Embryonic facial prominence (tissue), 1 donor: ENCODE measurements around the gene FGFBP1.
"Not testable (repeated sequence)": the region's sequence is repeated elsewhere in the genome, so short reads cannot be mapped to it uniquely, and the experiment has no call there.

Source experiments
- DNase-seq: peaks from one replicate; pipeline ENCODE4 v3.0.0-alpha.2; 2016; ENCODE audit errors: extremely low spot score

FGFBP1 gene

DNA sequence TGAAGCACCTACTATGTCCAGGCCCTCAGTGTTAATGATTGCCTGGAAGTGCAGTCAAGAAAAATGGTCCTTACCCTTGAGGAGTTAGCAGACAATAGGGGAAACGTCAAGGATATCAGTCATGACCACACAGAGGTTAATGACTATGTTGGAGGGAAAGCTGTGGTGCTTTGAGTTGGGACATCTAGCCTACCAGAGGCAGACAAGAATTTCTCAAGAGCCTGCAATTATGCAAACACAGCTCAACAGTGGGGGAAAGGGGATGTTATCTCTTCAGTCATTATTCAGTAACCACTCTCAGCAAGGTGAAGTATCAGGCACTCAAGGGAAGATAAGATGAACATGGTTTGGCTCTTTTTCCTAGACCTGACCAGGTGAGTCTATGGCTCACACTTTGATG lies 7.0 kb upstream of the FGFBP1 start:
- DNase-seq, result no peak

DNA sequence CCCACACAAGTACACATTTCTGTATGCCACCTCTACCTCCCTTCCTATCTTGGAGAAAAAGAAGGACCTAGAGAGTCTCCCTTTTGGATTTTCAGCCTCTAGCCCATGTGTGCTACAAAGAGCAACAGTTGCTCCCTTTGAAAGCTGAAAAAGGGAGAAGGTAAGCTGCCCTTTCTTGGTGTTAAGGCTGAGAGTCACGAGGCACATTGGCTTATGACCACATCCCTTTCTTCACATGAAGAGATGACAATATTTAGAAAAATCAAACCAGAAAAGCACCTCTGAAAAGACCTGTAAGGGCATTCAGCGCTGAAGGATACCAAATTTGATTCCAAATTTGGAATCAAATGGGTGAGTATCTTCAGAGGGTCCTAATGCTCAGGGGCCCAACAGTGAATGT lies 6.4 kb upstream of the FGFBP1 start:
- DNase-seq, result no peak

DNA sequence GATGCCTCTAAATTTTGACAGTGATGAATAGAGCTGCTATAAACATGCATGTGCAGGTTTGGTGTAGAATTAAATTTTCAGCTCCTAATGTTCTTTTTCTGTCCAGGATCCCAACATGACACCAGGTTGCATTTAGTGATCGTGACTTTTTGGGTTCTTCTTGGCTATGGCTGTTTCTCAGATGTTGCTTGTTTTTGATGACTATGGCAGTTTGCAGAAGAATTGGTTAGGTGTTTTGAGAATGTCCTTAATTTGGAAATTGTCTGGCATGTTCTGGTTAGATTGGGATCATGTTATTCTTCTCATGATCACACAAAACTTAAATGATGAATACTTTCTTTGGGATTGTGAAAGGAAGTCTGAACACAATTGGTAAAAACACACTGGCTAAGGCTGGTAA lies 3.7 kb upstream of the FGFBP1 start:
- no peak for DNase-seq

GRCh38 chr4:15938182-15938581 lies 358 bp downstream of the FGFBP1 start:
- no peak for DNase-seq

- DNase-seq, result no peak
These were observed 2.0 kb downstream of the FGFBP1 start for GRCh38 chr4:15936495-15936894.

GRCh38 chr4:15935504-15936402 lies 2.8 kb downstream of the FGFBP1 start:
- DNase-seq, result no peak

DNA sequence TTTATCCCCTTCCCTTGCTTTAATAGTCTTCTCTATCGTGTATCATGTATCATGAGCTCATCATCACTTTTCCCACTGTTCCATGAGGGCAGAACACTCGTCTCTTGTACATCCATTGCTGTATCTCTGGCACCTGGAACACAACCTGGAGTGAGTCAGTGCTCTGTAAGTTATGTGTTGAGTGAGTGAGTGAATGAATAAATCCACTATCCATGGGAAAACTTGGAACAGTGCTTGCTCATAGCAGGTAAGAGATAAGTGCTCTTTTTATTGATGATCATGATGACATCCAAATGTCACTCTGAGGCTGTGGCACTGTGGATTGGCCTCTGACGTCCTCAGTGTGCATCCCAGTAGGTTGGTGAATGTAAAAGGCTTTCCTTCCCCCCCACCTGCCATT lies 4.3 kb downstream of the FGFBP1 start:
- no peak for DNase-seq

DNA sequence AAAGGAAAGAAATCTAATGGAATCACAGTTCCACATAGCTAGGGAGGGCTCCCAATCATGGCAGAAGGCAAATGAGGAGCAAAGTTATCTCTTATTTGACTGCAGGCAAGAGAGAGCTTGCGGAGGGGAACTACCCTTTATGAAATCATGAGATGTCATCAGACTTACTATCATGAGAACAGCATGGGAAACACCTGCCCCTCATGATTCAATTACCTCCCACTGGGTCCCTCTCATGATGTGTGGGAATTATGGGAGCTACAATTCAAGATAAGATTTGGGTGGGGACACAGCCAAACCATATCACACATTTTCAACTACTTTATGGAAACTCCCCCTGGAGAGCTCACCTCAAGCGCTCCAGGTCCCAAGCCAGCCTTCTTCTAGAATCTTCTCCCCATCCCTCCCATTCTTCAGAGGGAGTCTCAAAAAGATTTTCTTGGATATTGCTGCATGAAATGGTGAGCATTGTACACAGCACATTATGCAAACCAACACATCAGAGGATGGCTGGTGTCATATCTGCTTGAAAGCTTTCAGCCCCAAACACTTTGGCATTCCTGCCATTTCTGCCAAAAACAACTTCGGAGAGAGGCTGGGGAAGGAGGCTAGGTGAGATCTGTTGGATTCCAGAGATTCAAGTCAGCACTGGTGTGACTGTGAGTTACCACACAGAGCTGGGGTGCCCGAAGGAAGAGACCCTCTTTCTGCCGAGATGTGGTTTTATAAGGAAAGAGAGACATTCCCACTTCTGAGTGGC lies 6.9 kb downstream of the FGFBP1 start:
- no peak for DNase-seq

- no peak for DNase-seq
These were observed 8.2 kb downstream of the FGFBP1 start for GRCh38 chr4:15930314-15930713.

GRCh38 chr4:15929540-15929939 lies 9.0 kb downstream of the FGFBP1 start:
- DNase-seq, result no peak

GRCh38 chr4:15928883-15929282 lies 9.7 kb downstream of the FGFBP1 start:
- no peak for DNase-seq

DNA sequence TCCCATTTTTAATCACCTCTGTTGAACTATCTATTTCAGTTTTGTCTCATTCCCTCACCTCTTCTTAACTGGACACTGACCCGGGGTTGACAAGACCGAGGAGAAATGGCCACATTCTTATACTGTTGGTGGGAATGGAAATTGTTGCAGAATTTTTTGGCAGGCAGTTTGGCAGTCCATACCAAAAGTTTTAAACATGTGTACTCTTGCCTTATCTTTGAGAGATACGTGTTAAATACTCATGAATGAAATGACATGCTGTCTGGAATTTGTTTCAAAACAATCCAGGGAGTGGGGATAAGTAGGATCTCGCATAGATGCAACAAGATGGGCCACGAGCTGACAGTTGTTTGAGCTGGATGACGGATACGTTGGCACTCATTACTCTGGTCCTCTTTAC lies 12.1 kb downstream of the FGFBP1 start:
- no peak for DNase-seq

- no peak for DNase-seq
These were observed 12.7 kb downstream of the FGFBP1 start for GRCh38 chr4:15925830-15926229.

DNA sequence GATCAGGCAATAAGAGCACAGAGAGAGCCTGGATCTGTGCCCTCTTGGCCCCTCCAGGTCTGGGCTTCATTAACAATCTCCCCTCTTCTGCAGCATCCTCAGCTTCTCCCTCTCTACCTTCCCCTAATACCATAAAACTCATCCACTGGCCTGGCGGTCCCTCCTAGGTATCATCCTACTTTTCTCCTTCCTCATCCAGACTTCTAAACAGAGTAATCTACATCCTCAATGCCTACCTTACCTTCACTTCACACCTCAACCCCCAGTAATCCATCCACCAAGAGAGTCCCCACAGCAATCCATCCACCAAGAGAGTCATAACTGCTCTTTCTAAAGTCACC lies 17.0 kb downstream of the FGFBP1 start:
- no peak for DNase-seq

DNA sequence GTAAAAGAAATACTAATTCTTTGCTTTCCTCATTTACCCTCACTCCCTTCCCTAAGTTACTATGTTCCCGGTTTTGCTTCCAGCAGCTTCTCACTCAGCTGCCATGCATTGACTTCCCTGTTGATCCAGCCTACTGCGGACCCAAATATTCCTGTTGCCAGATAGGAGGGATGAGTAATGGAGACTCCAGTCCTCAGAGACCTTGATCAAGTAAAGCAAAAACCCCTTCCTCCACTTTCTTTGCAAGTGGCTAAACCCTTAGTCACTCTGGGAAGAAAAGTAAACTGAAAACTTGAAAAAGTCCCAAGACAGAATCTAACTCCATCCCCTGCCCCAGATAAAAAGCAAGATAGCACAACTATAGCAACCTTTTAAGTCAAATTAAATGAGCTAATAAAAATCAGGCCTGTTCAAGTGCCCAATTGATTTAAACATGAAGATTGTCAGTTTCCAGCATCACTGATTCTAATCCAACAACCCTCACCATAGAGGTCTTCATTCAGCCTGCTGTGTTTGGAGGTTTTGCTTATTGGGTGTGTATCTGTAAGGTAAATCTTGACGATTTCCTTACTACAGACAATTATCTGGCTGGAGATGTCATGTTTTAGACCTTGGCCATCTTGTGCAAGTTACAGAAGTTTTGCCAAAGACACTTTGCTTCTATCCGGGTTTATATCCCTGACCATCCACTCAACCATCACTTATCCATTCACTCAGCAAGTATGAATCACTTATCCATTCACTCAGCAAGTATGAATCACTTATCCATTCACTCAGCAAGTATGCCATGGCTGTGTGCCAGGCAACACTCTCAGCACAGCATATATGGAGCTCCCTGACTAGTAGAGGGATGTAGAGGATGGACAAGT lies 17.6 kb downstream of the FGFBP1 start:
- no peak for DNase-seq

DNA sequence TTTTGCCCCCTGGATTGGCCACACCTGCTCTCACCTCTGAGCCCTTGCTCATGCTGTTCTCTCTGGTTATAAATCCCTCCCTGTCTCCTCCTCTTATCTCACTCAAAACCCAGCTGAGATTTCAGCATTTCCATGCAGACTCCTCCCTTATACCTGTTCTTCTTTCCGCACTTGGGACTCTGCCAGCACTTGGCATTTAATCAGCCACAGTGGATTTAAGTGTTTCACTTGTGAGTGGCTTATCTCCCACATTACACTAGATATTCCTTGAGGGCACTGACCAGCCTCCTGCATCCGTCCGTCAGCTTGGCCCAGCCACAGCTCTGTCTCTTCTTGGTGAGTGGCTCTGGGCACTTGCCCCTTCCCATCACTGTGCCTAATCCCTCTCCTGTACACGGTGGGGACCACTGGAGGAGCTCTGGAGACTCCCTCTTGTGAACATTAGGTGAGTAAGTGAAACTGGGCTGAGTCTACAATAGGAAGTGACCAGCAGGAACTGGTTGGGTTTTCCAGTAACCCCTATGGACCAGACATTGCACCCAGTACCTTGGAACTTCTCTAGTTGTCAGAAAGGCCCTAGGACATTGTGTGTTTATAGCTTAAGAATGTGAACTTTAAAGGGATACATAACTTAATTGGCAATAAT lies 19.9 kb downstream of the FGFBP1 start:
- DNase-seq, result no peak

DNA sequence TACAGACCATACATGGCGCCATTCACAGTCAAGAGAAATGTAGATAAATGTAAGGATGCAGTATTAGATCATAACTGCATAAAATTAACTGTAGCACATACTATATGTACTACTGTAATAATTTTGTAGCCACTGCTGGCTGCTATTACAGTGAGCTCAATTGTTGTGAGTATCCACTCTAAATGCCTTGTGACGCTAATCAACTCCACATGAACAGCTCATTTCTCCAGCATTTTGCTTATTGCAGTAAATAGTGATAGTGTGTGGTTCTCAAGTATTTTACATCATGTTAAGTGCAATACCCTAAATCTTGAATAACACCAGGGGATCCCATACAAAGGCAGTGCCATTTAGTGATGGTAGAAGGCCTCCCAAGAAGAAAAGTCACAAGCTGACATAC lies 21.2 kb downstream of the FGFBP1 start:
- no peak for DNase-seq

DNA sequence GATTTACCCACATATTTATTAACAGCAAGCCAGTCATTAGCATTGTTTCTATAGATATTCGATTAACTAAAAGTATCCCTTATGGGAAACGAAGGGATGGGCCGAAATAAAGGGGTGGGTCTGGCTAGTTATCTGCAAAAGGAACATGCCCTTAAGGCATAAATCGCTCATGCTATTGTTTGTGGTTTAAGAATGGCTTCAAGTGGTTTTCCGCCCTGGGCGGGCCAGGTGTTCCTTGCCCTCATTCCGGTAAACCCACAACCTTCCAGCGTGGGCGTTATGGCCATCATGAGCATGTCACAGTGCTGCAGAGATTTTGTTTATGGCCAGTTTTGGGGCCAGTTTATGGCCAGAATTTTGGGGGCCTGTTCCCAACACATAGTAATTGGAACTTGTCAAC lies 22.2 kb downstream of the FGFBP1 start:
- not testable (repeated sequence) for DNase-seq

DNA sequence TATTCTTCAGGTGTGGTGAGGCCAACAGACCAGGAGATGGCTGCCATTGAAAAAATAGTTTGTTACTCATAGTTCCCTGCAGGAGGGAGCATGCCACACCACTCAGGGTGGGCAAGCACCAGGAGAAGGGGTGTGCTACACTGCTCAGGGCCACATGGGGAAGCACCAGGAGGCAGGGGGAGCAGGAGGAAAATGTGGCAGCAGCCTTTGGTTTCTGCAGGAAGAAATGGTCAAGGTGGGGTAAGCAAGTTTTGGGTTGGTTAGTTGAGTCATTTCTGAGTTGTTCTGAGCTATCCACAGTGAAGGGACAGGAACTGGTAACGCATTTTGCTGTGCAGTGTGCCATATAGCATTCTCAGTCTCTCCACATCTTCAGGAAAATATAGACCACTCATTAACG lies 23.8 kb downstream of the FGFBP1 start:
- DNase-seq, result no peak

DNA sequence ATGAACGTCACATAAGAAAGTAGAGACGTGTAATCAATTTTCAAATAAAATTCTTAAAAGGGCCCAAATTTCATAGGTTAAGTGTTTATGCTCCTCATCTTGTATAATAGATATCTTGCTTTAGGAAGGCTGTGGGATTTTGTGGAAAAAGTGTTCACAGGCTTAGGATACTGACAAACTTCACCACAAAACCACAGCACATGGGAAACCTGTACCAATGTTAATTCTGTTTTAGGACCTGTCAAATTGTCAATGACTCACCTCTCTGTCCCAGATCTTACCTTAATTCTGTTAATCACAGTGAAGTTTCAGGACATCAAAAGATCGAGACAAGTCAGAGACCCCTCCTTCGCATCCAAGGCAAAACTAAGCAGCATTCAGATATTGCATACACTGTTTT lies 24.2 kb downstream of the FGFBP1 start:
- DNase-seq, result no peak

- DNase-seq, result no peak
These were observed 24.9 kb downstream of the FGFBP1 start for GRCh38 chr4:15913631-15913970.
